Panc1 (cell line): ENCODE measurements around the gene COL6A3. TPM values are rescaled to one million over a fixed set of nuclear protein-coding genes. Genes with fewer than 3 reads are reported as not detected.

Experiments
- ATAC-seq: fragments of 200-7000 bp; cut with Tn5 transposase; 2 replicates; pipeline ENCODE4 v1.9.1; 2020; ENCODE audit warnings: mild to moderate bottlenecking, moderate library complexity
- BruUV-seq: library from RNA; stranded (reverse); fragments of 400-500 nt; replicated peaks from 2 replicates; lab custom pipeline; 2021; lab: Mats Ljungman, UMichigan
- CTCF ChIA-PET: fragments of 300-600 bp; sonication (Branson Sonifier 250); formaldehyde crosslinking; loops from one replicate; lab custom pipeline; 2022; ENCODE audit warnings: antibody characterized with exemption; lab: Charles Lee
- POLR2A ChIA-PET: fragments of 300-600 bp; sonication (Branson Sonifier 250); formaldehyde crosslinking; loops from one replicate; lab custom pipeline; 2022; ENCODE audit warnings: antibody characterized with exemption; lab: Charles Lee
- DNase-seq: peaks from one replicate; pipeline ENCODE4 v3.0.0-alpha.2; 2010; ENCODE audit warnings: low read depth, low spot score
- H3K27ac ChIP-seq: 2 replicates; pipeline ENCODE4 v1.5.1; 2011; ENCODE audit warnings: mild to moderate bottlenecking, low read length, inconsistent platforms
- H3K27me3 ChIP-seq: fragments of 200-500 bp; sonication (Bioruptor generic); 2 replicates; pipeline ENCODE4 v1.6.0; 2014; ENCODE audit warnings: low read length, inconsistent platforms; ENCODE audit not compliant: control insufficient read depth, insufficient read depth
- H3K36me3 ChIP-seq: fragments of 200-500 bp; sonication (Bioruptor generic); 2 replicates; pipeline ENCODE4 v1.5.1; 2014; ENCODE audit warnings: inconsistent platforms, mild to moderate bottlenecking, low read length, moderate library complexity; ENCODE audit not compliant: control insufficient read depth, insufficient read depth
- H3K4me1 ChIP-seq: 2 replicates; pipeline ENCODE4 v1.5.1; 2011; ENCODE audit warnings: inconsistent platforms, mild to moderate bottlenecking, low read length, moderate library complexity; ENCODE audit not compliant: control insufficient read depth, insufficient read depth
- H3K4me3 ChIP-seq, 2 experiments: 2 replicates each; pipeline ENCODE4 v1.5.1; 2011 to 2012; ENCODE audit warnings: low read depth in 2 of 2, low read length in 2 of 2, mild to moderate bottlenecking in 2 of 2, inconsistent platforms in 1 of 2, moderate library complexity in 1 of 2
- H3K9me3 ChIP-seq: fragments of 200-500 bp; sonication (Bioruptor generic); 2 replicates; pipeline ENCODE4 v1.5.1; 2014; ENCODE audit warnings: low read depth, mild to moderate bottlenecking, inconsistent platforms, low read length, moderate library complexity; ENCODE audit not compliant: control insufficient read depth, insufficient read depth
- POLR2AphosphoS5 ChIP-seq: IDR thresholded peaks from 2 replicates; pipeline ENCODE4 v1.6.1; 2012; ENCODE audit warnings: mild to moderate bottlenecking, low read depth, low read length, moderate library complexity
- SIN3A ChIP-seq: IDR thresholded peaks from 2 replicates; pipeline ENCODE4 v1.6.1; 2012; ENCODE audit warnings: low read depth, mild to moderate bottlenecking, low read length, moderate library complexity, borderline replicate concordance; ENCODE audit not compliant: insufficient read depth
- TCF7L2 ChIP-seq: IDR thresholded peaks from 2 replicates; pipeline ENCODE4 v1.6.1; 2011; ENCODE audit warnings: mild to moderate bottlenecking, low read depth, low read length, inconsistent platforms
- in situ Hi-C: cut with HindIII; loops from 2 replicates; pipeline ENCODE4 v1.10.0; 2016; ENCODE audit warnings: low sequenced_read_pairs, low pct_unique_long_range_greater_than_20kb
- intact Hi-C: fragments of 100-400 bp; cut with micrococcal nuclease; formaldehyde crosslinking; loops from one replicate; pipeline ENCODE4 v1.10.0; 2022; ENCODE audit not compliant: unreplicated experiment
- total RNA-seq: library from RNA; stranded (reverse); gene quantifications from one replicate; pipeline ENCODE4 v1.2.1, GENCODE V29; 2021; ENCODE audit not compliant: unreplicated experiment
- TF ChIP-seq, protein P1 (sequence below): fragments of 450-650 bp; IDR thresholded peaks from 2 replicates; pipeline ENCODE4 v1.5.1; 2017; ENCODE audit warnings: mild to moderate bottlenecking
- TF ChIP-seq, protein P2 (sequence below), 2 experiments: IDR thresholded peaks; 2 replicates each; pipeline ENCODE4 v1.6.1; 2011 to 2012; ENCODE audit warnings: low read depth in 2 of 2, control low read depth in 1 of 2, low read length in 1 of 2, mild to moderate bottlenecking in 1 of 2, moderate library complexity in 1 of 2; ENCODE audit not compliant: insufficient read depth in 1 of 2

COL6A3 gene
- total RNA-seq, 1 experiment from 2014 or later = 0.69 TPM

DNA sequence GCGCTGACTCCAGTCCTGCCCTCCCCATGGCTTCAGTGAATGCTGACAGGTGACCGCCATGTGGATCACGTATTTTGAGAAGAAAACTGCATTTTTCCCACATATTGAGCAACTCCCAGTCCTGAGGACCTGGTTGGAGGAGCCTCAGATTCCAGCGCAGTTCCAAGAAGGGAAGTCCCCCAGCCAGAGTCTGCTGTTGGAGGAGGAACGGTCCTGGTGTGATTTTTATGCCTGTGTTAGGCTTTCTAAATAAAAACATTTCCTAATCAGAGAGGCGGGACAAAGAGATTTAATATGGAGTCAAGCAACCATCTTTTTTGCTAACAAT is 32.3 kb upstream of the COL6A3 start:
- no peaks in the 10 kb centered on the region for H3K9me3 ChIP-seq
- no peaks in the 10 kb centered on the region for H3K4me1 ChIP-seq
- ChIA-PET CTCF (no interaction called here), POLR2A (no interaction called here)
- no TSS peak for BruUV-seq
- TF ChIP-seq, protein P1, sequence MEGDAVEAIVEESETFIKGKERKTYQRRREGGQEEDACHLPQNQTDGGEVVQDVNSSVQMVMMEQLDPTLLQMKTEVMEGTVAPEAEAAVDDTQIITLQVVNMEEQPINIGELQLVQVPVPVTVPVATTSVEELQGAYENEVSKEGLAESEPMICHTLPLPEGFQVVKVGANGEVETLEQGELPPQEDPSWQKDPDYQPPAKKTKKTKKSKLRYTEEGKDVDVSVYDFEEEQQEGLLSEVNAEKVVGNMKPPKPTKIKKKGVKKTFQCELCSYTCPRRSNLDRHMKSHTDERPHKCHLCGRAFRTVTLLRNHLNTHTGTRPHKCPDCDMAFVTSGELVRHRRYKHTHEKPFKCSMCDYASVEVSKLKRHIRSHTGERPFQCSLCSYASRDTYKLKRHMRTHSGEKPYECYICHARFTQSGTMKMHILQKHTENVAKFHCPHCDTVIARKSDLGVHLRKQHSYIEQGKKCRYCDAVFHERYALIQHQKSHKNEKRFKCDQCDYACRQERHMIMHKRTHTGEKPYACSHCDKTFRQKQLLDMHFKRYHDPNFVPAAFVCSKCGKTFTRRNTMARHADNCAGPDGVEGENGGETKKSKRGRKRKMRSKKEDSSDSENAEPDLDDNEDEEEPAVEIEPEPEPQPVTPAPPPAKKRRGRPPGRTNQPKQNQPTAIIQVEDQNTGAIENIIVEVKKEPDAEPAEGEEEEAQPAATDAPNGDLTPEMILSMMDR = no peak
- no peak for TF ChIP-seq TCF7L2
- TF ChIP-seq SIN3A = no peak
- TF ChIP-seq, protein P2, sequence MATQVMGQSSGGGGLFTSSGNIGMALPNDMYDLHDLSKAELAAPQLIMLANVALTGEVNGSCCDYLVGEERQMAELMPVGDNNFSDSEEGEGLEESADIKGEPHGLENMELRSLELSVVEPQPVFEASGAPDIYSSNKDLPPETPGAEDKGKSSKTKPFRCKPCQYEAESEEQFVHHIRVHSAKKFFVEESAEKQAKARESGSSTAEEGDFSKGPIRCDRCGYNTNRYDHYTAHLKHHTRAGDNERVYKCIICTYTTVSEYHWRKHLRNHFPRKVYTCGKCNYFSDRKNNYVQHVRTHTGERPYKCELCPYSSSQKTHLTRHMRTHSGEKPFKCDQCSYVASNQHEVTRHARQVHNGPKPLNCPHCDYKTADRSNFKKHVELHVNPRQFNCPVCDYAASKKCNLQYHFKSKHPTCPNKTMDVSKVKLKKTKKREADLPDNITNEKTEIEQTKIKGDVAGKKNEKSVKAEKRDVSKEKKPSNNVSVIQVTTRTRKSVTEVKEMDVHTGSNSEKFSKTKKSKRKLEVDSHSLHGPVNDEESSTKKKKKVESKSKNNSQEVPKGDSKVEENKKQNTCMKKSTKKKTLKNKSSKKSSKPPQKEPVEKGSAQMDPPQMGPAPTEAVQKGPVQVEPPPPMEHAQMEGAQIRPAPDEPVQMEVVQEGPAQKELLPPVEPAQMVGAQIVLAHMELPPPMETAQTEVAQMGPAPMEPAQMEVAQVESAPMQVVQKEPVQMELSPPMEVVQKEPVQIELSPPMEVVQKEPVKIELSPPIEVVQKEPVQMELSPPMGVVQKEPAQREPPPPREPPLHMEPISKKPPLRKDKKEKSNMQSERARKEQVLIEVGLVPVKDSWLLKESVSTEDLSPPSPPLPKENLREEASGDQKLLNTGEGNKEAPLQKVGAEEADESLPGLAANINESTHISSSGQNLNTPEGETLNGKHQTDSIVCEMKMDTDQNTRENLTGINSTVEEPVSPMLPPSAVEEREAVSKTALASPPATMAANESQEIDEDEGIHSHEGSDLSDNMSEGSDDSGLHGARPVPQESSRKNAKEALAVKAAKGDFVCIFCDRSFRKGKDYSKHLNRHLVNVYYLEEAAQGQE (IDR thresholded peaks at IDR 0.05; ENCODE audit: insufficient read depth in 1 of 2, low read depth in 2 of 2, low read length in 1 of 2) = no peak
- TF ChIP-seq POLR2AphosphoS5 = no peak
- intact Hi-C loops (no loop called here), in situ Hi-C loops (no loop called here)
- H3K27ac ChIP-seq = no peak overlapping the region
- ATAC-seq (no peak), DNase-seq (no peak)
- no peaks in the 10 kb centered on the region for H3K27me3 ChIP-seq
- H3K36me3 ChIP-seq = no peaks in the 10 kb centered on the region
- H3K4me3 ChIP-seq = no peak overlapping the region

DNA sequence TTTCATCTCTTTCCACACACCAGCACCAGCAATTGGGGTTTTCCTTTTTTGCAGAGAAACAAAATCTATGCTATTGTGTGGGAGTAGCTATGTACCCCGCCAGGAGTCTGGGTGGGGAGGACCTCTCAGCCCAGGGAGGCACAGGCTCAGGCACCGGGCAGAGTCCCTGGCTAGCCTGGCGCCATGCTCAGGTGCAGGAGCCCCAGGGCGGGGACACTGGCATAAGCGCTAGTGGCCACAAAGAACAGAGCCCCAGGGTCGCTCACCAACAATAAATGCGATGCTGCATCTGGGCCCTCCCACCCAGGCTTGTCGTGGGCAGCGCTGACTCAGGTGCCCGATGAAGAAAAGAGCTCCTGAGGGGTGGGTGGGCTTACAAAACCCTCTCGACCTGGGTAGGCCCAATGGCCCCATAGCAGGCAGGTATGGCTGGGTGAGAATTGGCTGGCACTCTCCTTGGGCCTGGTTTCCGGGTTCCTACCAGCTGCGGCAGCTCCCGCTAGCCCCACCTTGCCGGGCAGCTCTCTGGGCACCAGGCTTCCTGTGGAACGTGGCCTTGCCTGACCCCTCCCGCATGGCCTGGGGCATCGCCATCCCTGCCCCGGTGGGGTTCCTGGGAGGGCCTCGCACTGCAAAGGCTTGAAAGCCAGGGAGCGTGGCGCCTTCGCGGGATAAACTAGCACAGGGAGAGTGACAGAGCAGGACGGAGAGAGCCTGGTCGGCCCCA is 31.8 kb upstream of the COL6A3 start:
- ChIA-PET POLR2A (no interaction called here), CTCF (no interaction called here)
- Histone ChIP-seq H3K27ac (no peak overlapping the region), H3K27me3 (no peaks in the 10 kb centered on the region), H3K4me1 (no peaks in the 10 kb centered on the region), H3K36me3 (no peaks in the 10 kb centered on the region), H3K4me3 (no peak overlapping the region), H3K9me3 (no peaks in the 10 kb centered on the region)
- in situ Hi-C loops (no loop called here), intact Hi-C loops (no loop called here)
- DNase-seq (no peak), ATAC-seq (no peak)
- TF ChIP-seq, protein P1 = no peak
- TF ChIP-seq POLR2AphosphoS5 (no peak), TCF7L2 (no peak), SIN3A (no peak)
- no TSS peak for BruUV-seq
